Astrocyte (in vitro differentiated cells and primary cell): ENCODE measurements around the gene CD7. TPM values are rescaled to one million over a fixed set of nuclear protein-coding genes. Genes with fewer than 3 reads are reported as not detected.

Experiments used
- DNase-seq: peaks from one replicate; pipeline ENCODE4 v3.0.0-alpha.2; 2010; ENCODE audit warnings: low read depth
- FAIRE-seq: peaks from 2 replicates; lab custom pipeline; 2011; peaks lifted over from hg19 to GRCh38; lab: Jason Lieb, UNC
- H2AFZ ChIP-seq: 2 replicates; pipeline ENCODE4 v1.6.0; 2012; ENCODE audit warnings: low read depth, low read length, inconsistent platforms
- H3K27ac ChIP-seq: 2 replicates; pipeline ENCODE4 v1.5.1; 2011; ENCODE audit warnings: low read depth, low read length, inconsistent platforms
- H3K27me3 ChIP-seq: 2 replicates; pipeline ENCODE4 v1.6.0; 2011; ENCODE audit warnings: low read length, inconsistent platforms; ENCODE audit not compliant: insufficient read depth
- H3K36me3 ChIP-seq: 2 replicates; pipeline ENCODE4 v1.5.1; 2011; ENCODE audit warnings: low read length, inconsistent platforms; ENCODE audit not compliant: insufficient read depth
- H3K4me1 ChIP-seq: 2 replicates; pipeline ENCODE4 v1.5.1; 2011; ENCODE audit warnings: low read length, inconsistent platforms; ENCODE audit not compliant: insufficient read depth
- H3K4me2 ChIP-seq: 2 replicates; pipeline ENCODE4 v1.6.0; 2012; ENCODE audit warnings: low read length, inconsistent platforms
- H3K4me3 ChIP-seq: 2 replicates; pipeline ENCODE4 v1.5.1; 2011; ENCODE audit warnings: low read depth, mild to moderate bottlenecking, low read length, inconsistent platforms; ENCODE audit not compliant: insufficient read depth
- H3K79me2 ChIP-seq: 2 replicates; pipeline ENCODE4 v1.6.0; 2012; ENCODE audit warnings: mild to moderate bottlenecking, low read length, inconsistent platforms; ENCODE audit not compliant: insufficient read depth
- H3K9ac ChIP-seq: 2 replicates; pipeline ENCODE4 v1.6.0; 2012; ENCODE audit warnings: mild to moderate bottlenecking, low read length, inconsistent platforms
- H3K9me3 ChIP-seq: 2 replicates; pipeline ENCODE4 v1.5.1; 2012; ENCODE audit warnings: low read depth, mild to moderate bottlenecking, low read length, inconsistent platforms; ENCODE audit not compliant: insufficient read depth
- H4K20me1 ChIP-seq: 2 replicates; pipeline ENCODE4 v1.6.0; 2012; ENCODE audit warnings: low read length, inconsistent platforms; ENCODE audit not compliant: insufficient read depth
- H3K27ac Mint-ChIP-seq: one replicate; pipeline ENCODE4 v1.8.0; 2021; ENCODE audit warnings: mild to moderate bottlenecking, mixed read lengths; ENCODE audit not compliant: unreplicated experiment
- H3K27me3 Mint-ChIP-seq: one replicate; pipeline ENCODE4 v1.8.0; 2021; ENCODE audit warnings: low read depth, mixed read lengths; ENCODE audit not compliant: unreplicated experiment
- H3K36me3 Mint-ChIP-seq: one replicate; pipeline ENCODE4 v1.8.0; 2021; ENCODE audit warnings: low read depth, mixed read lengths; ENCODE audit not compliant: unreplicated experiment
- H3K4me1 Mint-ChIP-seq: one replicate; pipeline ENCODE4 v1.8.0; 2021; ENCODE audit warnings: low read depth, mixed read lengths; ENCODE audit not compliant: unreplicated experiment
- H3K4me3 Mint-ChIP-seq: one replicate; pipeline ENCODE4 v1.8.0; 2021; ENCODE audit warnings: mild to moderate bottlenecking, moderate library complexity, mixed read lengths; ENCODE audit not compliant: unreplicated experiment
- H3K9me3 Mint-ChIP-seq: one replicate; pipeline ENCODE4 v1.8.0; 2021; ENCODE audit warnings: mild to moderate bottlenecking, mixed read lengths; ENCODE audit not compliant: unreplicated experiment
- CTCF ChIP-seq: IDR thresholded peaks from 2 replicates; pipeline ENCODE4 v1.5.1; 2011; ENCODE audit warnings: low read depth, mild to moderate bottlenecking, inconsistent platforms, low read length, moderate library complexity; ENCODE audit not compliant: insufficient read depth
- EZH2 ChIP-seq: IDR thresholded peaks from 2 replicates; pipeline ENCODE4 v1.6.1; 2012; ENCODE audit warnings: mild to moderate bottlenecking, low read length, inconsistent platforms; ENCODE audit not compliant: insufficient read depth
- total RNA-seq: library from RNA; stranded (reverse); gene quantifications from 2 replicates; pipeline ENCODE4 v1.2.1, GENCODE V29; 2021

The CD7 gene
- total RNA-seq, 1 donor from 2014 or later: 0.18 TPM

GRCh38 chr17:82301916-82302567, 15.4 kb downstream of the CD7 start:
- H3K9me3 Mint-ChIP-seq: no peaks in the 10 kb centered on the region
- TF ChIP-seq EZH2 (no peak), CTCF (no peak)
- no peak overlapping the region for H3K27ac Mint-ChIP-seq
- H3K4me3 Mint-ChIP-seq: no peak overlapping the region
- Histone ChIP-seq H3K4me3 (no peak overlapping the region), H3K36me3 (no peaks in the 10 kb centered on the region), H4K20me1 (no peaks in the 10 kb centered on the region), H3K79me2 (no peaks in the 10 kb centered on the region), H2AFZ (no peak overlapping the region), H3K4me1 (peaks cover 18% of the 10 kb centered on the region), H3K9me3 (no peaks in the 10 kb centered on the region), H3K9ac (no peak overlapping the region), H3K27me3 (peaks cover 2% of the 10 kb centered on the region), H3K27ac (no peak overlapping the region), H3K4me2 (no peak overlapping the region)
- H3K36me3 Mint-ChIP-seq: no peaks in the 10 kb centered on the region
- H3K27me3 Mint-ChIP-seq: peaks cover 33% of the 10 kb centered on the region
- FAIRE-seq: no peak
- no peak for DNase-seq
- H3K4me1 Mint-ChIP-seq: peaks cover 3% of the 10 kb centered on the region

DNA sequence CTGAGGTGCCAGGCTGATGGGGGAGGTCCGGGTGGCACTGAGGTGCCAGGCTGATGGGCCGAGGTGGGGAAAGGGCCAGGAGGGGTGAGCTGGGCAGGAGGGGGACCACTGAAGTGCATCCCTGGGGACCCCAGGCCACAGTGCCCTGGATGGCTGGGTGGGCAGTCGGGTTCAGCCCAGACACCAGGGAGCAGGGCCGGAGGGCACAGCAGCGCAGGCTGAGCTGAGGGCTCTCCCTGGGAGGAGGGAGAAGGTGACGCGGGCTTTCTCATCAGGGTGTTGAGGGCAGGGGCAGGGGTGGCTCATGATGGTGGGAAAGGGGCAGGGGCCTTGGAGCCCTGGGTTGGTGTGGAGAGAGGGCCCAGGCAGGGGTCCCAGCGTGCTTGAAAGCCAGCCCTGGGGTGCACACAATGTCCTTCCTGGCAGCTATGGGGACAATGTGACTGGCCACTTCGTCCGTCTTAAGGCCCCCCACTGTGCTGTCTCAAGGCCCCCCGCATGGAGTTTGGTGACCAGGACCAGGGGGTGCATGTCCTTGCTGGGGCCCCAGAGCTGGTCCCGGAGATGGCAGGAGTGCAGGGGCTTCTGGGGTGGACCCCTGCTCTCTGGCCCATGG, 16.0 kb downstream of the CD7 start:
- Mint-ChIP-seq H3K27me3 (peaks cover 30% of the 10 kb centered on the region), H3K36me3 (no peaks in the 10 kb centered on the region), H3K27ac (no peak overlapping the region), H3K4me1 (peaks cover 3% of the 10 kb centered on the region), H3K9me3 (no peaks in the 10 kb centered on the region), H3K4me3 (no peak overlapping the region)
- Histone ChIP-seq H3K27ac (no peak overlapping the region), H3K9ac (no peak overlapping the region), H3K79me2 (no peaks in the 10 kb centered on the region), H2AFZ (no peak overlapping the region), H3K27me3 (peaks cover 2% of the 10 kb centered on the region), H4K20me1 (no peaks in the 10 kb centered on the region), H3K36me3 (no peaks in the 10 kb centered on the region), H3K4me2 (no peak overlapping the region), H3K9me3 (no peaks in the 10 kb centered on the region), H3K4me3 (no peak overlapping the region), H3K4me1 (peaks cover 21% of the 10 kb centered on the region)
- DNase-seq: no peak
- FAIRE-seq: no peak
- no peak for TF ChIP-seq CTCF
- TF ChIP-seq EZH2: no peak

DNA sequence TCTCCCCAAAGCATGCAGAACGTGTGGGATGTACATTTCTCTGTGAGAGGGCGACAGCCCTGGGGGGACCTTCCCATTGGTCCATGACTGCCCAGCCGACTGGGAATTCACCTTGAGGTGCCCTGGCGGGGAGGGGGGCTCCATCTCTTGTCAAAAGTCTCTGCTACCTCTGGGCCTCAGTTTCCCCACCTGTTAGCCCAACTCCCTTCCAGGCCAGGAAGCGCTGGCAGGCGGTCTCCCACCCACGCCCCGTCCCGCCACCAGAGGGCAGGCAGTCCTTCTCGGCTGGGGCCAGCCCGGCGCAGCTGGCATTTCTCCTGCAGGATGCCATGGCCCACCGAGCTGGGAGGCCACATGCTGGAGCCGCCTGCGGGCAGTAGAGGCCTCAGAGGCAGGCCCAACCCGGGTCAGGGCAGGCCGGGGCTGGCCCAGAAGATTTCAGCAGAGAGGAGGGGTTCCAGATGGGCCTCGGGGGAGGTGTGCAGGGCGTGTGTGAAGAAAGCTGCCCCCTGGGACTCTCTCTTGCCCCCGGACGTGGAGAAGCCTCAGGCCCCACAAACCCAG, 16.6 kb downstream of the CD7 start:
- Mint-ChIP-seq H3K27ac (no peak overlapping the region), H3K4me3 (no peak overlapping the region), H3K4me1 (peaks cover 3% of the 10 kb centered on the region), H3K27me3 (peaks cover 27% of the 10 kb centered on the region), H3K9me3 (no peaks in the 10 kb centered on the region), H3K36me3 (no peaks in the 10 kb centered on the region)
- no peaks in the 10 kb centered on the region for H4K20me1 ChIP-seq
- H3K9me3 ChIP-seq: no peaks in the 10 kb centered on the region
- no peak overlapping the region for H3K4me3 ChIP-seq
- no peak overlapping the region for H3K27ac ChIP-seq
- H2AFZ ChIP-seq: peak overlapping the region; percentile 7
- H3K36me3 ChIP-seq: no peaks in the 10 kb centered on the region
- no peak for DNase-seq
- no peaks in the 10 kb centered on the region for H3K79me2 ChIP-seq
- H3K4me1 ChIP-seq: peaks cover 21% of the 10 kb centered on the region
- H3K9ac ChIP-seq: no peak overlapping the region
- H3K27me3 ChIP-seq: peaks cover 2% of the 10 kb centered on the region
- TF ChIP-seq CTCF: peak; percentile 36
- TF ChIP-seq EZH2: no peak
- no peak for FAIRE-seq
- H3K4me2 ChIP-seq: no peak overlapping the region
